Epithelial cell of proximal tubule (primary cell): Measurements from ENCODE around the gene PTPRC. TPM values are rescaled to one million over a fixed set of nuclear protein-coding genes. Genes with fewer than 3 reads are reported as not detected.

Source experiments
- DNase-seq: peaks from one replicate; pipeline ENCODE4 v3.0.0-alpha.2; 2011; ENCODE audit warnings: low read depth
- H3K4me3 ChIP-seq: 2 replicates; pipeline ENCODE4 v1.5.1; 2011; ENCODE audit warnings: low read depth, mild to moderate bottlenecking, low read length
- CTCF ChIP-seq: conservative IDR thresholded peaks from 2 replicates; pipeline ENCODE4 v1.5.1; 2012; ENCODE audit warnings: low read depth, mild to moderate bottlenecking, low read length
- total RNA-seq: library from RNA; depleted of rRNA; stranded (reverse); fragments of >200 nt; gene quantifications from 2 replicates; pipeline ENCODE4 v1.2.3, GENCODE V29; 2015

The PTPRC gene
- total RNA-seq, 1 donor from 2014 or later, result not detected

- no peak for TF ChIP-seq CTCF
- DNase-seq, result no peak
- no peak overlapping the region for H3K4me3 ChIP-seq
Observed at GRCh38 chr1:198764748-198765147, 125.9 kb downstream of the PTPRC start.

GRCh38 chr1:198765416-198765815 lies 126.6 kb downstream of the PTPRC start:
- no peak overlapping the region for H3K4me3 ChIP-seq
- no peak for DNase-seq
- TF ChIP-seq CTCF, result no peak

- peak; percentile 68 for TF ChIP-seq CTCF
- H3K4me3 ChIP-seq, result no peak overlapping the region
- no peak for DNase-seq
Observed at GRCh38 chr1:198771563-198772153, 132.8 kb downstream of the PTPRC start.

GRCh38 chr1:198772626-198773025 lies 133.8 kb downstream of the PTPRC start:
- no peak overlapping the region for H3K4me3 ChIP-seq
- DNase-seq, result no peak
- no peak for TF ChIP-seq CTCF

GRCh38 chr1:198773030-198773429 lies 134.2 kb downstream of the PTPRC start:
- H3K4me3 ChIP-seq, result no peak overlapping the region
- no peak for TF ChIP-seq CTCF
- DNase-seq, result no peak

GRCh38 chr1:198773523-198773922 lies 134.7 kb downstream of the PTPRC start:
- no peak for DNase-seq
- TF ChIP-seq CTCF, result no peak
- H3K4me3 ChIP-seq, result no peak overlapping the region

GRCh38 chr1:198774421-198774820 lies 135.6 kb downstream of the PTPRC start:
- no peak overlapping the region for H3K4me3 ChIP-seq
- DNase-seq, result no peak
- no peak for TF ChIP-seq CTCF
